GM18508 (cell line): ENCODE data around the gene NFU1.
"Not testable (repeated sequence)": the region's sequence is repeated elsewhere in the genome, so short reads cannot be mapped to it uniquely, and the experiment has no call there.

ENCODE experiments used
- ATAC-seq: cut with Tn5 transposase; IDR thresholded peaks from one replicate; pipeline ENCODE4 v1.9.1; 2021; ENCODE audit warnings: moderate number of reproducible peaks; ENCODE audit not compliant: insufficient read depth, unreplicated experiment

NFU1 gene

DNA sequence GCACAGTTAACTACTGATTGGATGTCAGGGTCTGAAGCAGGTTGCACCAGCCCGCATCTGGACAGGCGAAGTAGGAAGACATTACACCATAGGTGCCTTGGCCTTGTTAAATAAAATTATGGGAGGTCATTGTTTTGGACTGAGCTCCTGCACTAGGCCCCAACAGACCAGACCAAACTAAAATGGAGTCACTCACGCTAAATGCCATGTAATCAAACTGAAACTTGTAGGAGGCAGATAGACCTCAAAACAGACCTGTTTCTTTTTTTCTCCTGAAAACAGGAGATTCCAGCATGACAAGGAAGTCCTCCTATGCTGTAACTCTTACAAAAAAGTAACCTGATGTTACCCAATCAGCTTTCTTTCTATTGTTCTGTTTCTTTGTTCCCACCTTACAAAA lies 15.5 kb upstream of the NFU1 start:
- no peak for ATAC-seq

DNA sequence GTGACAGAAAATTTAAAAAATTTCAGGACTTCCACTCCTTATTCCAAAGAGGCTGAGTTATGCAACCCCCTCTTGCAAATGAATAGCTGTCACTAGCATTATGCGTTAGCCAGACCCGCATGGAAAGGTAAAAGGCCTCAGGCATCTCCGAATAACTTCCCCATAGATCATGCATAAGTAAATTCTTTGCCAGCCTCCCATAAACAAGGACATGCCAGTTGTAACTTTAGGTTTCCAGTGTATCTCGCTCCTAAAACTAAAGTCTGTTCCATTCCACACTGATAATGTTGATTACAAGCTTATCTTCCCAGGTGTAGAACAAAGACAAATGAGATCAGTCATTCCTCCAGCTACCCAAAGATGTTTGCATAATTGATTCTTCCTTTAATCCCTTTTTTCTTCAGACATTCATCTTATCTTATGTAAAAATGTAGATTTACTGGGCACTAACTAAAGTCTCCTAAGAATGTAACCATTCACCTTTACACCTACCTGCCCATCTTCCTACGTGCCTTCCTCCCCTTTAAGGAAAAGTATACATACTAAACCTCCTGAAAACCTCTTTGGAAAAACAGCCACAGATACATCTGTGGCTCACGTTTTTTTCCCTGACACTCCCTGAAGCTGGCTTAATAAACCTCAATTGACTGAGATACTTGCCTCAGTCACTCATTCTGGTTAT lies 13.6 kb upstream of the NFU1 start:
- ATAC-seq: no peak

DNA sequence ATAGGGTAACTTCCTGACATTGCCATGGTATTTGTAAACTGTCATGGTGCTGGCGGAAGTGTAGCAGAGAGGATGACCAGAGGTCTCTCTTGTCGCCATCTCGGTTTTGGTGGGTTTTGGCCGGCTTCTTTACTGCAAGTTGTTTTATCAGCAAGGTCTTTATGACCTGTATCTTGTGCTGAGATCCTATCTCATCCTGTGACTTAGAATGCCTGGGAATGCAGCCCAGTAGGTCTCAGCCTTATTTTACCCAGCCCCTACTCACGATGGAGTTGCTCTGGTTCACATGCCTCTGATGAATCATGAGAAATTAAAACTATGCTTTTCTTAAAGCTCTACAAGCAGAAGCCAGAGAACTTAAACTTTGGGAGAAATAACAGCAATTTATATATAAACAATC lies 12.7 kb upstream of the NFU1 start:
- ATAC-seq: no peak

DNA sequence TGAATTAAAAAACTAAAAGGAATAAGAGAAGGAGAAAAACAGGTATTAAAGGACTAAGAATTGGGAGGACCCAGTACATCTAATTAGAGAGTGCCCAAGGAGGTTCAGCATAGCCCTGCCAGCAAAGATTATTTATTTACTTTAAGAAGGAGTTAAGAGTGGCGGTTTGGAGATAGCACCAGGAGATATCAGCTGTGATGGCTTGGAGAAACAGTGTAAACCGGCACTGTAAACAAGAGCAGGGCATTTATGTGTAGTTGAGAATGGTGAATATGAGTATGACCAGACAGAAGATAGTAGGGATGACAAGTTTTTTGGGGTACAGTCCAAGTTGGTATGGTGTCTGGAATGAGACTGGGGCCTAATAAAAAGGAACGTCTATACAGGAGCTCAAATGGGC lies 6.4 kb upstream of the NFU1 start:
- not testable (repeated sequence) for ATAC-seq

DNA sequence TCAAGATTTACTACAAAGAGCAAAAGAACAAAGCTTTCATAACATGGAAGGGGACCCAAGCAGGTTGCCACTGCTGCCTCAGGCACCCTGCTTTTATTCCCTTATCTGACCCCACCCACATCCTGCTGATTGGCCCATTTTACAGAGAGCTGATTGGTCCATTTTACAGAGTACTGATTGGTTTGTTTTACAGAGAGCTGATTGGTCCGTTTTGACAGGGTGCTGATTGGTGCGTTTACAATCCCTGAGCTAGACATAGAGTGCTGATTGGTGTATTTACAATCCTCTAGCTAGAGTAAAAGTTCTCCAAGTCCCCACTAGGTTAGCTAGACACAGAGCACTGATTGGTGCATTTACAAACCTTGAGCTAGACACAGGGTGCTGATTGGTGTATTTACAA lies 2.3 kb upstream of the NFU1 start:
- ATAC-seq: not testable (repeated sequence)

DNA sequence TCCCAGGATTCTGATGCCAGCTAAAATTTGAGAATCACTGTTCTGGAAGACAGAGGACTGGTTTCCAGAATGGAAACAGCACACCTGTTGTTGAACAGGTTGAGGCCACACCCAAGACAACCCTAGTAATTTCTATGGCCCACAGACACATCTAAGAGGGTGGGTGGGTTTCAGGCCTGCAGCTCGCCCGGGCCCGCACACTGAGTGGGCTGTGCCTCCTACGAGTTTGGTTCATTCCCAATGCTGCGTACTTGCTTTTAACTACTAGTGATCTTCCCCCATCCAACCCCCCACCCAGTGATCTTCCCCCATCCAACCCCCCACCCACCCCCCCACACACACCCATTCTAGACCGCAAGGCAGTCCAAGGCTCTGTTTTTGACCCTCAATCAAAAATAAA lies 1.3 kb upstream of the NFU1 start:
- no peak for ATAC-seq

DNA sequence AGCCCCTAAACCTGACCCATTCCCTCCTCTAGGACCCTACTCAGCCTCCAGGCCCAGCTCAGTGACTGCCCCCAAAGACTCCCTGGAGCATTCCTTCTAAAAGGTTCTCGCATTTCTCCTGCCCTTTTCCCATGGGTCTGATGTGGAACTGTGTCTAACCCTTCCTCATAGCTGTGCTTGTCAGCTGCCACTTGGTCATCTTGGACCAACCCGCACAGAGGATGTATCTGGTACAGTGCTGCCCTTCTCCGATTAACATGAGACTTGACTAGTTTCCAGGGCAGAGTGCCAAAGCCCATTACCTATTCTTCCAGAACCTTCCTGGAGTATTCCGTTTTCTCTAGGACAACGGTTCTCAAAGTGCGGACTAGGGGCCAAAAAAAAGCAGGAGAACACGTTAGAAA lies 518 bp upstream of the NFU1 start:
- no peak for ATAC-seq

DNA sequence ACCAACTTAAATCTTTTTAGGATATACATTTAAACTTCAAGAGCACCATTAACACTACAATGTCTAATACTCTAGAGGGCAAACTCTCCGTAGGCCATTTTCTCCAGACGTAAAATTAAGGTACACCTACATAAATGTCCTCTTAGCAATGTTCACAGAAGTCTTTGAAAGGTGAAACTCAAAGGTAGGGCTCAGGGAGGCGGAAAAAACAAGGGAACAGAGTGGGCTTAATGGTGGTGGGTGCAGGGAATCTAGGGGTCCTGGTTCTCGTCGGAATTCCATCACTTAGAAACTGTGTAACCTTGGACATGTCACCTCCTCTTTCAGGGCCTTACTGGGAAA lies 668 bp downstream of the NFU1 start:
- no peak for ATAC-seq

DNA sequence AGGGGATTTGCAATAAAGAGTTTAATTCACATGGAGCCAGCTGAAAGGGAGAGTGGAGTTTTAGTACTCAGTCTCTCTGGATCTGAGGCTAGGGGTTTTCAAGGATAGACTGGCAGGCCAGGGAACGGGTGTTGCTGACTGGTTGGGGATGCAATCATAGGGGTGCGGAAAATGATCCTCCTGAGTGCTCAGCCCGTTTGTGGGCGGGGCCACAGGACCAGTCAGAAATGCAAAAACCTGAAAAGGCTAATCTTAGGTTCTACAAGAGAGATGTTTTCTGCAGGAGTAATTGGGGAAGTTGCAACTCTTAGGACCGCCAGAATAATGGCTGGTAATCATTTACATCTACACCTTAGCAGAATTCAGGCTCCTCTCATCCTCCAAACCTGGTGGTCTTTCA lies 2.5 kb downstream of the NFU1 start:
- ATAC-seq: no peak

DNA sequence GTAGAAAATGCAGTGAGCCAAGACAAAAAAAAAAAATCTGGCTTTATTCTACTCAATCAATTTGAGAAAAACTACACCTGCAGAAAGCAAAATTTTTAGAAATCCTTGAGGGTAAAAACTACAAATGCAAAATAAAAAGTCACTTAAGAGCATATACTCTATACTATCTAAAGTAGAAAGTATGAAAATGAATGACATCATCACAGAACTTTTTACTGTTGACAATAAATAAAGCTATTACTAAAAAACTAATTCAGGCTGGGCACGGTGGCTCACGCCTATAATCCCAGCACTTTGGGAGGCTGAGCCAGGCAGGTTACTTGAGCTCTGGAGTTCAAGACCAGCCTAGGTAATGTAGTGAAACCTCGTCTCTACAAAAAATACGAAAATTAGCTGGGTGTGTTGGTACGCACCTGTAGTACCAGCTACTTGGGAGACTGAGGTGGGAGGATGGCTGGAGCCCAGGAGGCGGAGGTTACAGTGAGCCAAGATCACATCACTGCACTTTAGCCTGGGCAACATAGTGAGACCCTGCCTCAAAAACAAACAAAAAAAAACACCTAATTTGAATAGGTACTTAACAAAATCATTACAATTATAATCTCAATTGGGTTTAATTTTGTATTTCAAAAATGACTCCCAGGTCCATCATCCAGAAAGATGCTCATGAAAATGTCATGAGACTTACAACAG lies 7.6 kb downstream of the NFU1 start:
- no peak for ATAC-seq

DNA sequence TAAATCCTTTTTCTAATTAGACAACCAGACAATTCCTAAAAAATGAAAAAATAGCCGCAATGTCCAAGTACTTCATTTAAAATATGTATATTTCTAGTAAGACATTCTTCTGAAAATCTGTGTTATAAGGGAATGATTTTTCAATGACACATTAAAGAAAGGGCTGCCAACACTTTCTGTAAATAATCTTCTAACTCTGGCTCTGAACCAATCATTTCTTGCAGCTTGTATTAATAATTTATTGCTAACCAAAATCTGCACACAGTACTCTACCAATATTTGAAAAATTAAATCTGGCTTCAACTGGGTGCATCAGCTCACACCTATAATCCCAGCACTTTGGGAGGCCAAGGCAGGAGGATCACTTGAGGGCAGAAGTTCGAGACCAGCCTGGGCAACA lies 8.3 kb downstream of the NFU1 start:
- ATAC-seq: no peak

DNA sequence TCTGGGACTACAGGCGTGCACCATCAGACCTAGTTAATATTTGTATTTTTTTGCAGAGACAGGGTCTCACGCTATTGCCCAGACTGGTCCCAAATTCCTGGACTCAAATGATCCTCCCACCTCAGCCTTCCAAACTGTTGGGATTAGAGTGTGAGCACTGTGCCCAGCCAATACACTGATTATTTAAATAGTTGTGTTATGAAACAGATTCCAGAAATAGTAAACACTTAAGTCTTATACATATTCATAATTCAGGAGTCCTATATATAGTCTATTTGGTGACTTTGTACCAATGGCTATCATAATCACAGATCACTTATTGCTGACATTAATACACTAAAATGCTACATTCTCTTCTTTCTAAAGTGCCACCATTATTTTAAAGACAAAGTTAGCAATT lies 12.8 kb downstream of the NFU1 start:
- no peak for ATAC-seq

DNA sequence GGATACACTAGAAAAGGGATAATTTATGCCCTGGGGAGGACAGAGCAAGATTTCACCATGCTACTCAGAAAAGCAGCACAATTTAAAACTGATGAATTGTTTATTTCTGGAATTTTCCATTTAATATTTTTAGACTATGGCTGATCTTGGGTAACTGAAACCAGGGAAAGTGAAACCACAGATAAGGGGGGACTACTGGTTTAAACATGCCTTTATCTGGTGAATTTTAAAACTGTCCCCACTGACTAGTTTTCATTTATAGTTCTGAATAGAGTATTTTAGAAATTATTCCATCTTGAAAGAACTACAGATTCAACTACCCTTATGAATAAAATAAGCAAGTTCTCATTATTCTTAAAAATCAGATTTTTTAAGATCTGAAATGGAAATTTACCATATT lies 15.0 kb downstream of the NFU1 start:
- no peak for ATAC-seq

DNA sequence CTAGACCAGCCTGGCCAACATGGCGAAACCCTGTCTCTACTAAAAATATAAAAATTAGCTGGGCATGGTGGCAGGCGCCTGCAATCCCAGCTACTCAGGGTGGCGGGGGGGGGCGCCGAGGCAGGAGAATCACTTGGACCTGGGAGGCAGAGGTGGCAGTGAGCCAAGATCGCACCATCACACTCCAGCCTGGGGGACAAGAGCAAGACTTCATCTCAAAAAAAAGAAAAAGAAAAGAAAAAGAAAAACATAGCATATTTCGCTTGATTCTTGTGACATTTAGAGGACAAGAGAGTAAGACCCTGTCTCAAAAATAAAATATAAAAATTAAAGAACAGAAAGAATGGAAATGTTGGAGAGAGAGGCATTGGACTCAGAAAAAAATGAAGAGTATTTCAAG lies 18.1 kb downstream of the NFU1 start:
- ATAC-seq: not testable (repeated sequence)

DNA sequence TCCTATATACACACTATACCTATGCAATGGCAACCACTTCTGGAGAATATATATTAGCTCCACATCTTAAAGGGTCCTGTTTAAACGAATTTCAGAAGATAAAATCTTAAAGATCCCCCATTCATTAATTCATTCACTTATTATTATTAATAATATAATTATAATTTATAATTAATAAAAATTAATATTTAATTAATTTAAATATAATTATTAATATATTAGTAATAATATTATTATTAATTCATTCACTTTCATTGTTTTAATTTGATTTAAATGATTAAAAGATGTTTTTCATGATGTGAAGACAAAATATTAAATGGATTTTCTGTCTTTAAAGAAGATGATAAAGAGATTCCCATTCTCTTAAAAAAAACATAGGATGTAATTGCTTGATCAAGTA lies 21.1 kb downstream of the NFU1 start:
- no peak for ATAC-seq

DNA sequence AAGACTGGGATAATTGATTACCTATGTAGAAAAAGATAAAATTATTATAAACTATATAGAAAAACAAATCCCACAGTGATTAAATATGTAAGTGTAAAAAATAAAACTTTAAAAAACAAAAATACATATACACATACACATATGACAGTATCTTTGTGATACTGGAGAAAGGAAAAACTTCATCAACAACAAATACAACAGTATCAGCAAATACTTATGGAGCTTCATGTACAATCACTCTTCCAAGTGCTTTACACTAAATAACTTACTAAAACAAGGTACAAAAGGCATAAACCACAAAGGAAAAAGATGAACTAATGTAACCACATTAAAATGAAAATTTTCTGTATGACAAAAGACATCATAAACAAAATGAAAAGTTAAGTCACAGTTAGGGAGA lies 26.1 kb downstream of the NFU1 start:
- ATAC-seq: no peak

DNA sequence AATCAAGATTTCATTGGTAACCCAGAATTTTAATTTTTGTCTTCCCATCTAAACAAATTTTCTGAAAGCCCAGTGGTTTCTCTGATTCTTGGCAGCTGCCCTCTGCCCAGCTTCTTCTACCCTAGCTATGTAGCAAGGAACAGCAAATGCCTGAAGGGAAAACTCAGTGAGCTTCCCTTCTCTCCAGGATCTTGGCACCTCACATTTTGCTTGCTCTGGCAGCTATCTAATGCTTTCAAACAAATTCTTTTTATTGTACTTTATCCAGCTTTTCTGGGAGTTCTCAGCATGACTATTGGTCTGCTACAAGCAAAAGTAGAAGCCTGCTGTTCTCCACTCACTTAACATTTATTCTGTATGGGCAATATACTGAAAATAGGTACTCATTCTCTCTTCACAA lies 31.9 kb downstream of the NFU1 start:
- ATAC-seq: no peak

DNA sequence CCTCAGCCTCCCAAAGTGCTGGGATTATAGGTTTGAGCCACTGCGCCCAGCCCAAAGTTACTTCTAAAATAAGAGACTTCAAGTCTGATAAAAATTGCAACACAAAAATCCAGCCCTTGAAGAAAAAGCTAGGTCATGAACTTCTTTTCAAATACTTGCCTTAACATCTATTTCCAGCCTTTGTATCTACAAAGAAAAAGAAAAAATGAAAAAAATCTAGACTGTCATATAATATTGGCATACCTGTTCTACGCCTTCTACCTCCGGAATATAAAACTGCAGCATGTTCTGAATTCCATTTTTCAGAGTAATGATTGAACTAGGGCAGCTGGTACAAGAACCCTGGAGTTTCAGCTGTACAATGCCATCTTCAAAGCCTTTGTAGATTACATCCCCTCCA lies 37.1 kb downstream of the NFU1 start:
- ATAC-seq: no peak

DNA sequence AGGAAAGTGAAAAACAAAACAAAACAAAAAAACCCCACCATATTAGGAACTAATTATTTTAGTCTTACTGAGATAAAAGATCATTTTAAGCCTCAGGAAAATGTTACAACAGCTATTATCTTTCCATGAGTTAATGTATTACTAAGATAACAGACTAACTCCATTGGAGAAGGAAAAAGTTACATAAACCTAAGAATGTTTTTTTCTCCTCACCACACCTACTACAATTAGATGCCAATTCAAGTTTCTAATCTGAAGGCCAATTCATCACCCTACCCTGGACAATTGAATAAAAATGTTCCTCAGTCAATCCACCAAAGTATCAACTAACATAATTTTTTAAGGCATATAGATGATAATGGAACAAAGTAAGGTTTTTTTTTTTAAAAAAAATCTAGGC lies 40.0 kb downstream of the NFU1 start:
- ATAC-seq: no peak

DNA sequence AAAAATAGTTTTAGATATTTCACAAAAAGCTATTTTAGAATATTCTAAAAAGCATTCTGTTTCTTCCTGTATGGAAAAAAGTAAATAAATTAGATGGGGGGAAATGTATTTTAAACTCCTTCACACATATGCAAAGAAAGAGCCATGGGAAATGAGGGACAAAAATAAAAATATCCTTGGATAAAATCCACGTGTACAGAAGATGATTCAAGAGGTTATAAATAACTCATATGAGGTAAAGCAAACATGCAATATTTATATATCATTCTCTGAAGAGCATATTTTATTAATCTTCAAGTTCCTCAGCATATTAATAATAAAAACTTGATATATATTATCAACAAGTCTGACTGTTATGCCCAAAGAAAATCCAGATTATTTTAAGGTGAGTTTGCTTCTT lies 41.4 kb downstream of the NFU1 start:
- no peak for ATAC-seq

DNA sequence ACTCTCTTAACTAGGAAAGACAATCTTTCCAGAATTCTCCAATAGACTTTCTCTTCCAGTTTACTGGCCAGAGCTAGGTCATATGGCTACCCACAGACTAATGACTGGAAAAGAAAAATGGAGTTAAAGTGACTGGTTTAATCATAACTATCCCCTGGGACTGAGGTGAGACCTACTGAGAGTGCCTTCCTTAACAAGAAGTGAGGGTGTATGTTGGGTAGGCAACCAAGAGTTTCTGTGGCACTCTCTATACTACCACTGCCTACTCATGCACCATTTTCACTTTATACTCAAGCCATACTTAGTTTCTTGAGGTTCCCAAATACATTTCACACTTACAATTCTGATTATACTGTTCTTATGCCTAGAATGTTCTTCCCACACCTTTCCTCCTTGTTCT lies 43.3 kb downstream of the NFU1 start:
- no peak for ATAC-seq

DNA sequence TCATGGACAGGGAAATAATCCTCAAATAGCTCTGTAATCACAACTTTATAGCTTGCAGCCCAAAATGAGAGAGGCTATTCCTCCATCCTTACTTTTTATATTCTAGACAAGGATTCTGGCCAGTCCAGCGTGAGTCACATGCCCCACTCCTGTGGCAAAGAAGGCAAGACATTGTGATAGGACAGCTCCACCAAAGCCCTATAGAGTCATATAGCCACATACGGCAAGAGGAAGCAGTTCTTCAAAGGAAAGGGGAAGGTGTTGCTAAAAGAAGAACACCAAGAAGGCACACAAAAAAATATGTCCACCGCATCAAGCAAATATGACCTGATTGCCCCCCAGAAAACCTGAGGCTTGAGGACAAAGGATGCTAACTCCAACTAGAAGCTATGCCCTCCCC lies 46.8 kb downstream of the NFU1 start:
- no peak for ATAC-seq
